Caco-2 (cell line): ENCODE results near the gene OR52N5. TPM values are rescaled to one million over a fixed set of nuclear protein-coding genes. Genes with fewer than 3 reads are reported as not detected.

Experiments used
- Bru-seq: library from RNA; stranded (reverse); fragments of 400-500 nt; gene quantifications from one replicate; lab custom pipeline; 2021; lab: Mats Ljungman, UMichigan
- BruChase-seq, 2 experiments: library from RNA; stranded (reverse); fragments of 400-500 nt; gene quantifications; one replicate each; lab custom pipeline; 2021; lab: Mats Ljungman, UMichigan
- BruUV-seq: library from RNA; stranded (reverse); fragments of 400-500 nt; replicated peaks from 2 replicates; lab custom pipeline; 2021; lab: Mats Ljungman, UMichigan
- CTCF ChIA-PET: fragments of 300-600 bp; sonication (Branson Sonifier 250); formaldehyde crosslinking; loops from one replicate; lab custom pipeline; 2022; ENCODE audit warnings: antibody characterized with exemption; lab: Charles Lee
- POLR2A ChIA-PET: fragments of 300-600 bp; sonication (Branson Sonifier 250); formaldehyde crosslinking; loops from one replicate; lab custom pipeline; 2022; ENCODE audit warnings: antibody characterized with exemption; lab: Charles Lee
- DNase-seq, 2 experiments: peaks; one replicate each; pipeline versions ENCODE4 v3.0.0 to v3.0.0-alpha.2; 2020 to 2022
- H3K27me3 ChIP-seq: replicated peaks from 2 replicates; pipeline ENCODE4 v1.6.0; 2011; ENCODE audit warnings: low read length; ENCODE audit not compliant: control insufficient read depth, insufficient read depth
- H3K36me3 ChIP-seq: 2 replicates; pipeline ENCODE4 v1.5.1; 2011; ENCODE audit warnings: low read length; ENCODE audit not compliant: control insufficient read depth, insufficient read depth
- H3K4me1 ChIP-seq: fragments of 250-450 bp; sonication (Bioruptor Pico); 2 replicates; pipeline ENCODE4 v1.5.1; 2020; ENCODE audit warnings: mild to moderate bottlenecking
- H3K4me3 ChIP-seq: 2 replicates; pipeline ENCODE4 v1.5.1; 2011; ENCODE audit warnings: low read depth, mild to moderate bottlenecking, control low read depth, low read length
- H3K9me3 ChIP-seq: fragments of 250-450 bp; sonication (Bioruptor Pico); 2 replicates; pipeline ENCODE4 v1.5.1; 2020; ENCODE audit warnings: mild to moderate bottlenecking, moderate library complexity
- H3K27ac Mint-ChIP-seq: one replicate; pipeline ENCODE4 v1.8.0; 2022; ENCODE audit warnings: mixed read lengths; ENCODE audit not compliant: unreplicated experiment
- H3K27me3 Mint-ChIP-seq: one replicate; pipeline ENCODE4 v1.8.0; 2022; ENCODE audit warnings: mixed read lengths; ENCODE audit not compliant: insufficient read depth, unreplicated experiment
- H3K36me3 Mint-ChIP-seq: one replicate; pipeline ENCODE4 v1.8.0; 2022; ENCODE audit warnings: mild to moderate bottlenecking, mixed read lengths; ENCODE audit not compliant: insufficient read depth, unreplicated experiment
- H3K4me1 Mint-ChIP-seq: one replicate; pipeline ENCODE4 v1.8.0; 2022; ENCODE audit warnings: low read depth, mixed read lengths; ENCODE audit not compliant: unreplicated experiment
- H3K4me3 Mint-ChIP-seq: one replicate; pipeline ENCODE4 v1.8.0; 2022; ENCODE audit warnings: mild to moderate bottlenecking, moderate library complexity, mixed read lengths; ENCODE audit not compliant: unreplicated experiment
- H3K9me3 Mint-ChIP-seq: one replicate; pipeline ENCODE4 v1.8.0; 2022; ENCODE audit warnings: mixed read lengths; ENCODE audit not compliant: unreplicated experiment
- CTCF ChIP-seq, 2 experiments: fragments of 200-600 bp in 1 of 2; IDR thresholded peaks; 1 replicate in 1 of 2; 2 replicates in 1 of 2; pipeline versions ENCODE4 v1.5.1 to v1.8.0; 2011 to 2022; ENCODE audit warnings: antibody characterized with exemption in 1 of 2, control low read depth in 1 of 2, inconsistent platforms in 1 of 2, low read depth in 1 of 2, low read length in 1 of 2, mild to moderate bottlenecking in 1 of 2, moderate library complexity in 1 of 2; ENCODE audit not compliant: insufficient read depth in 1 of 2, severe bottlenecking in 1 of 2, unreplicated experiment in 1 of 2
- intact Hi-C: fragments of 100-400 bp; cut with micrococcal nuclease; formaldehyde crosslinking; loops from one replicate; pipeline ENCODE4 v1.10.0; 2022; ENCODE audit not compliant: unreplicated experiment
- long read RNA-seq: library from polyadenylated mRNA; stranded (forward); transcript quantifications from one replicate; pipeline ENCODE4 v2.0.0, GENCODE V29; 2022
- total RNA-seq: library from RNA; stranded (reverse); gene quantifications from 2 replicates; pipeline ENCODE4 v1.2.3, GENCODE V29; 2022

OR52N5 gene
- total RNA-seq (not detected in 2 replicates), Bru-seq, nascent RNA (not detected), BruChase-seq, experiment 1, labeled RNA remaining after a 2-hour chase (not detected), BruChase-seq, experiment 2, labeled RNA remaining after a 6-hour chase (not detected)
- long read RNA-seq = 0 reads

- no peaks in the 10 kb centered on the region for H3K9me3 ChIP-seq
- CTCF ChIA-PET = no interaction called here
- H3K4me3 ChIP-seq = no peak within 1 kb of the TSS
- Mint-ChIP-seq H3K4me1 (no peaks in the 10 kb centered on the region), H3K27me3 (no peaks in the 10 kb centered on the region), H3K9me3 (no peaks in the 10 kb centered on the region), H3K27ac (no peak within 1 kb of the TSS), H3K4me3 (no peak within 1 kb of the TSS), H3K36me3 (no peaks in the 10 kb centered on the region)
- TF ChIP-seq CTCF (IDR thresholded peaks at IDR 0.05; ENCODE audit: insufficient read depth in 1 of 2, low read depth in 1 of 2, low read length in 1 of 2, severe bottlenecking in 1 of 2, unreplicated experiment in 1 of 2) = no peak
- H3K36me3 ChIP-seq = no peaks in the 10 kb centered on the region
- POLR2A ChIA-PET = no interaction called here
- H3K27me3 ChIP-seq = no peaks in the 10 kb centered on the region
- H3K4me1 ChIP-seq = no peaks in the 10 kb centered on the region
- BruUV-seq = no TSS peak
- intact Hi-C loops = no loop called here
- no peak for DNase-seq
These were observed at the start of gene OR52N5 for GRCh38 chr11:5783255-5783654. Gene OR52N5 (minus strand): TSS chr11:5783355. CDS start chr11:5778634, 4,721 bp downstream.

GRCh38 chr11:5831196-5831829, 48.2 kb upstream of the OR52N5 start:
- CTCF ChIA-PET = no interaction called here
- no peaks in the 10 kb centered on the region for H3K4me1 Mint-ChIP-seq
- intact Hi-C loops = no loop called here
- BruUV-seq = no TSS peak
- no peaks in the 10 kb centered on the region for H3K9me3 Mint-ChIP-seq
- no peak for TF ChIP-seq CTCF (IDR thresholded peaks at IDR 0.05; ENCODE audit: insufficient read depth in 1 of 2, low read depth in 1 of 2, low read length in 1 of 2, severe bottlenecking in 1 of 2, unreplicated experiment in 1 of 2)
- no peaks in the 10 kb centered on the region for H3K36me3 Mint-ChIP-seq
- no peaks in the 10 kb centered on the region for H3K27me3 Mint-ChIP-seq
- H3K27ac Mint-ChIP-seq = no peak overlapping the region
- Histone ChIP-seq H3K4me1 (no peaks in the 10 kb centered on the region), H3K27me3 (no peaks in the 10 kb centered on the region), H3K4me3 (no peak overlapping the region), H3K9me3 (no peaks in the 10 kb centered on the region), H3K36me3 (no peaks in the 10 kb centered on the region)
- DNase-seq = no peak
- H3K4me3 Mint-ChIP-seq = no peak overlapping the region
- POLR2A ChIA-PET = no interaction called here

- Mint-ChIP-seq H3K4me3 (no peak overlapping the region), H3K9me3 (no peaks in the 10 kb centered on the region), H3K27ac (no peak overlapping the region), H3K4me1 (peaks cover under 1% of the 10 kb centered on the region), H3K27me3 (no peaks in the 10 kb centered on the region), H3K36me3 (no peaks in the 10 kb centered on the region)
- Histone ChIP-seq H3K4me1 (peaks cover 9% of the 10 kb centered on the region), H3K4me3 (no peak overlapping the region), H3K9me3 (0 out of 2 replicates have a peak, but pooled peaks cover 3% of the 10 kb centered on the region), H3K27me3 (no peaks in the 10 kb centered on the region; the same call in 1 of the 2 replicates), H3K36me3 (no peaks in the 10 kb centered on the region)
- BruUV-seq = no TSS peak
- ChIA-PET POLR2A (no interaction called here), CTCF (no interaction called here)
- TF ChIP-seq CTCF (IDR thresholded peaks at IDR 0.05; ENCODE audit: insufficient read depth in 1 of 2, low read depth in 1 of 2, low read length in 1 of 2, severe bottlenecking in 1 of 2, unreplicated experiment in 1 of 2) = no peak
- intact Hi-C loops = no loop called here
- no peak for DNase-seq
These were observed 35.2 kb upstream of the OR52N5 start for GRCh38 chr11:5818245-5818886.
